Loucy (cell line): Measurements from ENCODE around the gene MX2.

ENCODE experiments used
- H2AFZ ChIP-seq: fragments of 200-600 bp; sonication (generic); 2 replicates; pipeline ENCODE4 v1.6.0; 2016; ENCODE audit warnings: antibody characterized with exemption, mild to moderate bottlenecking, low read length, moderate library complexity
- H3F3A ChIP-seq: fragments of 200-600 bp; 2 replicates; pipeline ENCODE4 v1.6.0; 2016; ENCODE audit warnings: antibody characterized with exemption, low read depth, mild to moderate bottlenecking
- H3K27me3 ChIP-seq: fragments of 200-600 bp; sonication (generic); 2 replicates; pipeline ENCODE4 v1.6.1; 2014; ENCODE audit warnings: low read length, mild to moderate bottlenecking; ENCODE audit not compliant: insufficient read depth, poor library complexity, severe bottlenecking
- H3K36me3 ChIP-seq: fragments of 200-600 bp; sonication (generic); 2 replicates; pipeline ENCODE4 v1.6.1; 2016; ENCODE audit warnings: low read length; ENCODE audit not compliant: insufficient read depth
- H3K4me1 ChIP-seq: fragments of 200-600 bp; sonication (generic); 2 replicates; pipeline ENCODE4 v1.5.1; 2014; ENCODE audit warnings: low read length, mild to moderate bottlenecking; ENCODE audit not compliant: insufficient read depth, poor library complexity, severe bottlenecking
- H3K4me2 ChIP-seq: fragments of 200-600 bp; sonication (generic); 2 replicates; pipeline ENCODE4 v1.6.0; 2014; ENCODE audit warnings: antibody characterized with exemption, low read length, low read depth, mild to moderate bottlenecking; ENCODE audit not compliant: poor library complexity, severe bottlenecking
- H3K4me3 ChIP-seq: fragments of 200-600 bp; sonication (generic); 2 replicates; pipeline ENCODE4 v1.5.1; 2014; ENCODE audit warnings: low read length, mild to moderate bottlenecking, mixed read lengths; ENCODE audit not compliant: poor library complexity, severe bottlenecking
- H3K79me2 ChIP-seq: fragments of 200-600 bp; sonication (generic); 2 replicates; pipeline ENCODE4 v1.6.1; 2014; ENCODE audit warnings: low read length; ENCODE audit not compliant: insufficient read depth
- H3K9ac ChIP-seq: fragments of 200-600 bp; sonication (generic); 2 replicates; pipeline ENCODE4 v1.6.0; 2014; ENCODE audit warnings: mild to moderate bottlenecking, low read depth, low read length, moderate library complexity; ENCODE audit not compliant: poor library complexity, severe bottlenecking
- H3K9me2 ChIP-seq: fragments of 200-600 bp; sonication (generic); replicated peaks from 2 replicates; pipeline ENCODE4 v1.6.1; 2016; ENCODE audit warnings: low read depth, low read length, mixed read lengths
- H3K9me3 ChIP-seq: fragments of 200-600 bp; sonication (generic); 2 replicates; pipeline ENCODE4 v1.6.1; 2014; ENCODE audit warnings: mild to moderate bottlenecking, antibody characterized with exemption, low read length, low read depth; ENCODE audit not compliant: insufficient read depth
- H4K20me1 ChIP-seq: fragments of 200-600 bp; sonication (generic); 2 replicates; pipeline ENCODE4 v1.6.0; 2014; ENCODE audit warnings: antibody characterized with exemption, low read length, mild to moderate bottlenecking; ENCODE audit not compliant: insufficient read depth, poor library complexity, severe bottlenecking
- EZH2phosphoT487 ChIP-seq: fragments of 200-600 bp; IDR thresholded peaks from 2 replicates; pipeline ENCODE4 v1.6.1; 2018; ENCODE audit warnings: antibody characterized with exemption, mild to moderate bottlenecking, moderate library complexity, borderline replicate concordance
- TF ChIP-seq, protein P1 (sequence below): fragments of 200-600 bp; sonication (generic); conservative IDR thresholded peaks from 2 replicates; pipeline ENCODE4 v1.5.1; 2014; ENCODE audit warnings: mild to moderate bottlenecking, antibody characterized with exemption, low read length

The MX2 gene

GRCh38 chr21:41451753-41452676 is 90.2 kb downstream of the MX2 start:
- no peaks in the 10 kb centered on the region for H3K27me3 ChIP-seq
- no peaks in the 10 kb centered on the region for H3F3A ChIP-seq
- H3K36me3 ChIP-seq: no peaks in the 10 kb centered on the region
- no peaks in the 10 kb centered on the region for H3K9me3 ChIP-seq
- no peaks in the 10 kb centered on the region for H3K9me2 ChIP-seq
- no peak overlapping the region for H3K9ac ChIP-seq
- H4K20me1 ChIP-seq: no peaks in the 10 kb centered on the region
- no peak overlapping the region for H3K4me3 ChIP-seq
- H2AFZ ChIP-seq: no peak overlapping the region
- H3K4me2 ChIP-seq: no peak overlapping the region
- TF ChIP-seq, protein P1, sequence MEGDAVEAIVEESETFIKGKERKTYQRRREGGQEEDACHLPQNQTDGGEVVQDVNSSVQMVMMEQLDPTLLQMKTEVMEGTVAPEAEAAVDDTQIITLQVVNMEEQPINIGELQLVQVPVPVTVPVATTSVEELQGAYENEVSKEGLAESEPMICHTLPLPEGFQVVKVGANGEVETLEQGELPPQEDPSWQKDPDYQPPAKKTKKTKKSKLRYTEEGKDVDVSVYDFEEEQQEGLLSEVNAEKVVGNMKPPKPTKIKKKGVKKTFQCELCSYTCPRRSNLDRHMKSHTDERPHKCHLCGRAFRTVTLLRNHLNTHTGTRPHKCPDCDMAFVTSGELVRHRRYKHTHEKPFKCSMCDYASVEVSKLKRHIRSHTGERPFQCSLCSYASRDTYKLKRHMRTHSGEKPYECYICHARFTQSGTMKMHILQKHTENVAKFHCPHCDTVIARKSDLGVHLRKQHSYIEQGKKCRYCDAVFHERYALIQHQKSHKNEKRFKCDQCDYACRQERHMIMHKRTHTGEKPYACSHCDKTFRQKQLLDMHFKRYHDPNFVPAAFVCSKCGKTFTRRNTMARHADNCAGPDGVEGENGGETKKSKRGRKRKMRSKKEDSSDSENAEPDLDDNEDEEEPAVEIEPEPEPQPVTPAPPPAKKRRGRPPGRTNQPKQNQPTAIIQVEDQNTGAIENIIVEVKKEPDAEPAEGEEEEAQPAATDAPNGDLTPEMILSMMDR: no peak
- no peak for TF ChIP-seq EZH2phosphoT487
- H3K4me1 ChIP-seq: no peaks in the 10 kb centered on the region
- H3K79me2 ChIP-seq: no peaks in the 10 kb centered on the region

DNA sequence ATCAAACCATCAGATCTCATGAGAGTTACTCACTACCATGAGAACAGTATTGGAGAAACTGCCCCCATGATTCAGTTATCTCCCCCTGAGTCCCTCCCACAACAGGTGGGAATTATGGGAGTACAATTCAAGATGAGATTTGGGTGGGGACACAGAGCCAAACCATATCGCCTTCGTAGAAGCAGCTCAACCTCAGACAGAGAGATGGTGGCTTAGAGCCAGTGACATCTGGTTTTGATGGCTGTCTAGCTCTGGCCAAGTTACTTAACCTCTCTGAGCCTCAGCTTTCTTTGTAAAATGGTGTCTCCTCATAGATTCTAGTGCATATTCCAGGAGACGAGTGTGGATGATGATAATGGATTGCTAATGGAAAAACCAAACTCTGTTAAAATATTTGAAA is 91.4 kb downstream of the MX2 start:
- Histone ChIP-seq H3K4me2 (no peak overlapping the region), H3K79me2 (no peaks in the 10 kb centered on the region), H3K9me2 (no peaks in the 10 kb centered on the region), H4K20me1 (no peaks in the 10 kb centered on the region), H3K36me3 (no peaks in the 10 kb centered on the region), H3K9me3 (no peaks in the 10 kb centered on the region), H3F3A (no peaks in the 10 kb centered on the region), H3K9ac (no peak overlapping the region), H3K4me1 (no peaks in the 10 kb centered on the region), H3K27me3 (no peaks in the 10 kb centered on the region), H2AFZ (no peak overlapping the region), H3K4me3 (no peak overlapping the region)
- TF ChIP-seq, protein P1: no peak
- TF ChIP-seq EZH2phosphoT487: no peak

- Histone ChIP-seq H4K20me1 (no peaks in the 10 kb centered on the region), H3K4me1 (no peaks in the 10 kb centered on the region), H3K4me3 (no peak overlapping the region), H3F3A (no peaks in the 10 kb centered on the region), H3K9ac (no peak overlapping the region), H3K79me2 (no peaks in the 10 kb centered on the region), H3K9me3 (no peaks in the 10 kb centered on the region), H2AFZ (no peak overlapping the region), H3K27me3 (no peaks in the 10 kb centered on the region), H3K36me3 (no peaks in the 10 kb centered on the region), H3K4me2 (no peak overlapping the region), H3K9me2 (no peaks in the 10 kb centered on the region)
- TF ChIP-seq, protein P1: no peak
- TF ChIP-seq EZH2phosphoT487: no peak
Observed at GRCh38 chr21:41453761-41454160, 91.9 kb downstream of the MX2 start.
